VCaP (cell line): ENCODE results near the gene ACOX3.
"Not testable (repeated sequence)": the region's sequence is repeated elsewhere in the genome, so short reads cannot be mapped to it uniquely, and the experiment has no call there.

ENCODE experiments used
- H3K27ac ChIP-seq: fragments of 450-650 bp; 2 replicates; pipeline ENCODE4 v1.5.1; 2017
- TF ChIP-seq, protein P1 (sequence below): fragments of 450-650 bp; conservative IDR thresholded peaks from 2 replicates; pipeline ENCODE4 v1.5.1; 2017; ENCODE audit warnings: mild to moderate bottlenecking, moderate library complexity

ACOX3 gene

DNA sequence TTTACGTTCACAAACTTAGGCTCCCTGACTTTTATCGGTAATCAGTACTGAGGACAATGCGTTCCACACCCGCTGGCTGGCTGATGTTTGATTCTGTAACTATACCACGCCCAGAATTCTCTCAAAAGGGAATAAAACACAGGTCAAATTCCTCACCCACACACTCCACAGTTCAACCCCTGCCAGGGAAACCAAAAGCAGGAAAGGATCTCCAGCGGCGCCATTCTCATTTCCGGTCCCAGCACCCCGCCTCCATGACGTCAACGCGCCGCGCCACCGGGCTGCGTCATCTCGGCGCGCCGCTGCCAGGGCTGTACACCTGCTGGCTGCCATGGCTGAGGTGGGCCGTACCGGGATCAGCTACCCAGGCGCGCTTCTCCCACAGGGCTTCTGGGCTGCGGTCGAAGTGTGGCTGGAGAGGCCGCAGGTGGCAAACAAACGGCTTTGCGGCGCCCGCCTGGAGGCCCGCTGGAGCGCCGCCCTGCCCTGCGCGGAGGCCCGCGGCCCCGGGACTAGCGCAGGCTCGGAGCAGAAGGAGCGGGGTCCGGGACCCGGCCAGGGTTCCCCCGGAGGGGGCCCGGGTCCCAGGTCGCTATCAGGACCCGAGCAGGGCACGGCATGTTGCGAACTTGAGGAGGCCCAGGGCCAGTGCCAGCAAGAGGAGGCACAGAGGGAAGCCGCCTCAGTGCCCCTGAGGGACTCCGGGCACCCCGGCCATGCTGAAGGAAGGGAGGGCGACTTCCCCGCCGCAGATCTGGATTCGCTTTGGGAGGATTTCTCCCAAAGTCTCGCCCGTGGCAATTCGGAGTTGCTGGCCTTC is at the start of gene ACOX3, which contains the start of gene TRMT44:
Gene ACOX3, minus strand, starts transcription at position 232 of the 820 bp plus-strand sequence. CDS start 24,202 bp downstream, outside the sequence.
Gene TRMT44, plus strand, starts transcription at position 286 of the 820 bp plus-strand sequence. Its CDS starts 46 bp downstream, at position 332.
- TF ChIP-seq, protein P1, sequence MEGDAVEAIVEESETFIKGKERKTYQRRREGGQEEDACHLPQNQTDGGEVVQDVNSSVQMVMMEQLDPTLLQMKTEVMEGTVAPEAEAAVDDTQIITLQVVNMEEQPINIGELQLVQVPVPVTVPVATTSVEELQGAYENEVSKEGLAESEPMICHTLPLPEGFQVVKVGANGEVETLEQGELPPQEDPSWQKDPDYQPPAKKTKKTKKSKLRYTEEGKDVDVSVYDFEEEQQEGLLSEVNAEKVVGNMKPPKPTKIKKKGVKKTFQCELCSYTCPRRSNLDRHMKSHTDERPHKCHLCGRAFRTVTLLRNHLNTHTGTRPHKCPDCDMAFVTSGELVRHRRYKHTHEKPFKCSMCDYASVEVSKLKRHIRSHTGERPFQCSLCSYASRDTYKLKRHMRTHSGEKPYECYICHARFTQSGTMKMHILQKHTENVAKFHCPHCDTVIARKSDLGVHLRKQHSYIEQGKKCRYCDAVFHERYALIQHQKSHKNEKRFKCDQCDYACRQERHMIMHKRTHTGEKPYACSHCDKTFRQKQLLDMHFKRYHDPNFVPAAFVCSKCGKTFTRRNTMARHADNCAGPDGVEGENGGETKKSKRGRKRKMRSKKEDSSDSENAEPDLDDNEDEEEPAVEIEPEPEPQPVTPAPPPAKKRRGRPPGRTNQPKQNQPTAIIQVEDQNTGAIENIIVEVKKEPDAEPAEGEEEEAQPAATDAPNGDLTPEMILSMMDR: no peak
- H3K27ac ChIP-seq: peak within 1 kb of the TSS; percentile 75

DNA sequence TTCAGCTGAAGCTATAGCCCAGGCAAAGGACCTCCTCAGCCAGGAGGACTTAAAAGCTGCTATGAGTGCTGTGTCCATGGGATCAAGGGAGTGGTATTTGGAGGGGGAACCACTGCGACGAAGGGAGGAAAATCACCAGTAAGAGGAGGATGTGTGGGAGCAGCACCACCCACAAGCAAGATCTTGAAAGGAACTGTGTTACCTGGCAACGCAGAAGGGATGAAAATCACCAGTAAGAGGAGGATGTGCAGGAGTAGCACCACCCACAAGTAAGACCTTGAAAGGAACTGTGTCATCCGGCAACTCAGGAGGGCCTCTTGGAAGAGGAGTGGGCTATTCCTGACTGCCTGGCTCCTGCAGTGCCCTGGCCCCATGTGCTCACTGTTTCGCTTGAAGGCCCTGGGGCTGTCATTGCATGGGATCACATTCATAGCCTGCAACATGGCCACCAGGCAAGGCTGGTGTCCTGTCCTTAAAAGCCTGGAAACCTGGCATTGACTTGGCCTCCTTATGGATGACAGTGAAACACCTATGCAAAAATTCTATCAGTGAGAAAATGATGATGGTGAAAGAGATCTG is 48.4 kb upstream of the ACOX3 start:
- TF ChIP-seq, protein P1: no peak
- no peak overlapping the region for H3K27ac ChIP-seq

DNA sequence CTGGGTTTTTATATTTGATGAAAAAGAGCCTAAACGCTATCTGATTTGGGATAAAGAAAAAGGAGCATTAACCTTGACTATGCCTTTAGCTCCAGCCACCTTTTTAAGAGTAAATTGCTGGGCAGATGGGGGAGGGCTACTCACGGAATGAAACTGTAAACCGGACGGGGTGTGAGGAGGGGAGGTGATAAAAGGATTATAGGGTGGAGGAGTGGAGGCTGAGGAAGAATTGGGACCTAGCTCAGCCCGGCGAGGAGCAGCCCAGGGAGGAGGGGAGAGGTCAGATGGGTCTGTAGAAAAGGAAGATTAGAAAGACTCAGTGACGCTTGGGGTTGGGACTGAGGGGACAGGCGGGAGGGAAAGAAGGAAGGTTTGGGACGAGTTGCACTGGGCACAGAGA is 46.1 kb upstream of the ACOX3 start:
- not testable (repeated sequence) for H3K27ac ChIP-seq

DNA sequence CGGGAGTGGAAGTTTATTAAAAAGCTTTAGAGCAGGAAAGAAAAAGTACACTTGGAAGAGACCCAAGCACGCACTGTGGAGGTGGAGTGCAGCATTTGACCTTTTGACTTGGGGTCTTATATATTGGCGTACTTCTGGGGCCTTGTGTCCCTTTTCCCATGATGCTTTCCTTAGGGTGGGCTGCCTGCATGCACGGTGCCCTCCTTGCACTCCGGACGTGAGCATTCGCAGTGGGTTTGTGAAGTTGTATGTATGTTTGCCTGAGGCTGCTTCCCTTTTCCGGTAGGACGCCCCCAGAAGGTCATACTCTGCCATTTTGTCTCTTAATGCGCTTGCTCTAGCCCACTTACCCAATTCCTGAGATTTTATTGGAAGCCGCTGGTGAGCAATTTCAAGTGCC is 39.7 kb upstream of the ACOX3 start:
- TF ChIP-seq, protein P1: no peak
- H3K27ac ChIP-seq: no peak overlapping the region

DNA sequence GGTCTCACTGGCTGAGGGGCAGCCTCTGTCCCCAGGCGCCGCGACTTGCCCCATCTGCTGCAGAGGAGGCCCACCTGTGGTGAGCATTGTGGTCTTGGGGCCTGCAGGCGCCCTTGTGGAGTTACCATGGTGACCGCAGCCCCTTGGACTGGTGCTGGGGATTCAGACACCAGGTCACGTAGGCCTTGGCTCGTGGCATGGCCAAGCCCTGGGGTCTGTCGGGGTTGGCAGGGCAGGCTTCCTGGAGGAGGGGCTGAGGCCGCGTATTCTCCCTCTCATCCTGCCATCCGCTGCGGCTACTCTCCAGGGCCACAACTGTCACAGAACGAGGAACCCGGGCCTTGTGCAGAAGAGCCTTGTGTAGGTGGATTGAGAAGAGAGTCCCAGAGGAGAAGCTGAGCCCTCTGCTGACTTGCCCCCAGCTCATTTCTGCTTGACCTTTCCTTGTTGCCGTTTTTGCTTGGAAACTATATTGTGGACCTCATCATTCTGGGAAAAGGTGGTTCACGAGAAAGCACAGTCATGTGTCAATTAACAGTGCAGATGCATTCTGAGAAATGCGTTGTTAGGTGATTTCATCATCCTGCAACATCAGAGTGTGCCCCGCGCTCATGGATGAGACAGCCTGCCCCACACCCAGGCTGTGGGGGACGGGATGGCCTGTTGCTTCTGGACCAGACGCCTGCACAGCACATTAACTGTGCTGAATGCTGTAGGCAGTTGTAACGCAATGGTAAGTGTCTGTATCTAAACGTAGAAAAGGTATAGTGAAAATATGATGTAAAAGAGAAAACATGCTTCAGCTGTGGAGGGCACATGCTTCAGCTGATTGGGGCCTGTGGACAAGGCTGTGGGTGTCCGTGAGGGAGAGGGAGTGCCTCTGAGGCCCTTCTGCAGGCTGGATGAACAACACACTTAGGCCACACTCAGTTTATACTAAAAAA is 38.5 kb upstream of the ACOX3 start:
- TF ChIP-seq, protein P1: no peak
- no peak overlapping the region for H3K27ac ChIP-seq

DNA sequence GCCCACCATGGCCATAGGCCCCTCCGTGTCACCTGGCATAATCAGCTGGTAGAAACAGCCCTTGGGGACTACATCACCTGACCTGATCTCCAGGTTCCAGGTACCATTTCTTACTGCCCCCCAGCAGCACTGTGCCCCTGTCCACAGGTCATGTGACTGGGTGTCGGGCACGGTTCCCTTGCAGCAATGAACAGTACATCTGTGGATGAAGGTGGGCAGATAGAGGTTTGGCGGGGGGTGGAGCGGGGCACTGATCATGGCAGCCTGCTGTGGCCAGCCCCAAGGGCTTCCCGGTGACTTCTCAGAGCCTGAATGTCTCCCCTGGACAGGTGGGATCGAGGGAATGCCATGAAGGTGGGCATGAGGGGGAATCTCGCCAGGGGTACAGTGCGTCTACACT is 37.8 kb upstream of the ACOX3 start:
- TF ChIP-seq, protein P1: no peak
- H3K27ac ChIP-seq: no peak overlapping the region

DNA sequence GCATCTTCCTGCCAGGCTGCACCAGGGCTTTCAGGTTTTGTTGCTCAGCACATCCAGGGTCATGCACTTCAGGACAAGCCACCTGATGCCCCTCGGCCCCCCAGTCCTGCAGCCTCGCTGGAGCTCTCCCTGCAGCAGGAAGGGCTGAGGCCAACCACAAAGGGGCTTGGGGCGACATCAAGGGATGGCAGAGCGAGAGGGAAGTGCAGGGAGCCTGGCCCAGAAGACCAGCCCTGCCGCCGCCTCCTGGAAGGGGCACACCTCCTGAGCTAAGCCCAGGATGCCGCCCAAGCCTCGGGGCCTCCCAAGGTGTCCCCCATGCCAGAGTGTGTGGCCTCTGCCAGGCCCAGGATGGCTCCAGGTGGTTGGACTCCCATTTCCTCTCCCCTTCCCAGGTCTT is 37.2 kb upstream of the ACOX3 start:
- no peak overlapping the region for H3K27ac ChIP-seq
- TF ChIP-seq, protein P1: no peak
